Fibroblast of mammary gland (primary cell): Measurements from ENCODE around the gene SEC24D.

Experiments
- DNase-seq: peaks from one replicate; pipeline ENCODE4 v3.0.0-alpha.2; 2010; ENCODE audit warnings: low read depth
- H3K4me3 ChIP-seq: 2 replicates; pipeline ENCODE4 v1.5.1; 2011; ENCODE audit warnings: low read depth, mild to moderate bottlenecking, low read length, moderate library complexity; ENCODE audit not compliant: control insufficient read depth
- CTCF ChIP-seq: conservative IDR thresholded peaks from 2 replicates; pipeline ENCODE4 v1.5.1; 2011; ENCODE audit warnings: low read depth, low read length, inconsistent platforms; ENCODE audit not compliant: control insufficient read depth, insufficient read depth

SEC24D gene

GRCh38 chr4:118754890-118755289, 81.0 kb downstream of the SEC24D start:
- TF ChIP-seq CTCF, result no peak
- DNase-seq, result no peak
- H3K4me3 ChIP-seq, result no peak overlapping the region

GRCh38 chr4:118753685-118754084, 82.2 kb downstream of the SEC24D start:
- H3K4me3 ChIP-seq, result no peak overlapping the region
- DNase-seq, result no peak
- TF ChIP-seq CTCF, result no peak

- DNase-seq, result no peak
- H3K4me3 ChIP-seq, result no peak overlapping the region
- no peak for TF ChIP-seq CTCF
Observed at GRCh38 chr4:118753096-118753495, 82.8 kb downstream of the SEC24D start.

GRCh38 chr4:118752551-118752950, 83.4 kb downstream of the SEC24D start:
- H3K4me3 ChIP-seq, result no peak overlapping the region
- TF ChIP-seq CTCF, result no peak
- DNase-seq, result no peak

GRCh38 chr4:118751629-118752323, 84.2 kb downstream of the SEC24D start:
- no peak for TF ChIP-seq CTCF
- H3K4me3 ChIP-seq, result no peak overlapping the region
- peak; percentile 68 for DNase-seq

GRCh38 chr4:118749347-118749988, 86.5 kb downstream of the SEC24D start:
- DNase-seq, result no peak
- TF ChIP-seq CTCF, result no peak
- H3K4me3 ChIP-seq, result no peak overlapping the region
